Measurements from ENCODE around the gene LPAR3.

Gene LPAR3

DNA sequence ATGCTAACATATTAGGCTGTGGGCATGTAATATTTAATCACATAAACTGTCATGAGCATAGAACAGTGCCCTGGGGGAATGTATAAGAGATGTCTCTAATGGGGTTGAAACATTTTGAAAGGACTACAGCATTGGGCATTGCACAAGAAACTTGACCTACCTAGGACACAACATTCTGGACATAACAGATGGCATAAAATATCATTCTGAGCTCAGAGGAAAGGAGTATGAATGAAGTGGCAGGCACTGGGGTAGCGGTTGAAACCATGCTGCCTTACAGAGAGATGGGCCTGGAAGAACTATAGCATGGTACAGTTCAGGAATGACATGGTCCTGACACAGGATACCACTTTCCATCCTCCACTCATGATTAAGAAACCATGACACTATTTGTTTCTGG lies 69.0 kb downstream of the LPAR3 start:
- no peak for DNase-seq

DNA sequence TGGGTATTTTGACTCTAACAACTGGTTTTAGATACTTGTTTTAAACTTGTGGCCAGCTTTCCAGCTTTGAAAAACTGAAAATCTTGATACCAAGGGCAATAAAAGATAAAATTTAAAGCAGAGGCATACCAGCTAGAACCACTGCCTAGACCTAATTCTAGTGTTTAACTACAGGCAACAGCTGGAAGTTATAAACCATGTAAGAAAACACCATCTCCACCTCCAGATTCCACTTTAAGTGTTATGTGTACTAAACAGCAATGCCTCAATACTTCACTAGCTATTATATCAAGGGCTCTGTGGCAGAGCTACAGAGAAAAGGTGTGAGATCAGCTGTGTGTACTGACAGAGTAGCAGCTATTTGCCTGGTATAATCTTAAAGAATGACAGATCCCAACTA lies 69.5 kb downstream of the LPAR3 start:
- no peak for DNase-seq

DNA sequence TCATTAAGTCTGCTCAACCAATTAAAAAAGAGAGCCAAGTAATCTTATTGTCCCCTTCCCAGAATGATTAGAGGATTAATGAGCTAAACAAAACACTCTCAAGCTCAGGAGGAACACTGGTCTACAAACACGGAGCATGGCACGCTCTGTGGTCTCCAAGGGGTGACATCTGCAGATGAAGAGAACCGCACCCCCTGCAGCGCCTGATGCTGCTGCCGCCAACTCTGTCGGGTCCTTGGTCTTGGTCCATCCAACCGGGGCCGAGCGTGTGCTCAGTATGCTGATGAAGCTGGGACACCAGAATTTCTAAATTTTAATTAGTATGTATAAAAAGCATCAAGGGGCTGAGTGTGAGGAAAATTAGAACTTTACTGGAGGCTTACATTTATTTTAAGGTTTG lies 82.7 kb downstream of the LPAR3 start:
- no peak for DNase-seq

DNA sequence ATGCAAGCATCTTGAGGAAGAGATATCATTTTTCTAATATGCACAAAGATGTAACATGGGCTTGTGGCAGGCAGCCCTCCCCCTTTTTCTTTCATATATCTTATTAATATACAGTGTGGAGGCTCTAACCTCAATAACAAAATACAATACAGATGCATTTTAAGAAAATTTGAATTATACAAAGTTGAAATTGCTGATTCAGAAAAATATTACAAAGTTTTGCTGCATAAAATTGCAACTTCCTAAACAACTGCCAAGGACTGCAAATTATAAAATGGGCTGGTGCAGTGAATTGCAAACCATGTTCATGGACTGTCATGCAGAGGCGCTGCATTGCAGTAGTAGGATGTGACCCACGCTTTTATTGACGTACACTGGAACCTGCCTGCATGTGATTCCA lies 84.0 kb downstream of the LPAR3 start:
- DNase-seq, result no peak

DNA sequence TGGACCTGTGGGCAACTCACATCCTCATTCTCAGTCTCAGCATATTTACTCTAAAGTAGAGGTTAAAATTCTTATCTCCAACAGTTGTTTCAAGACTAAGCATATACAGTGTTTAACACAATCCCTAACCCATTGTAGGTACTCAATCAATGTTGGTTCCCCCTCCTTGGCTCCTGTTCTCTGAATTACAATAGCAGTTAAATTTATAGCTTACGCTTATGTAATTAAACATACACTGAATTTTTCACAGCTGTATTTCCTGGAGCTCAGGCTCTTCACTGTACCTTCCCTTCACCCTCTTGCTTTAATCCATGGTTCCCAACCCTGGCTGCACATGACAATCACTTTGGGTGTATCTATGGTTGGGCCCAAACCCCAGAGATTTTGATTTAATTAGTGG lies 89.4 kb downstream of the LPAR3 start:
- DNase-seq, result no peak

DNA sequence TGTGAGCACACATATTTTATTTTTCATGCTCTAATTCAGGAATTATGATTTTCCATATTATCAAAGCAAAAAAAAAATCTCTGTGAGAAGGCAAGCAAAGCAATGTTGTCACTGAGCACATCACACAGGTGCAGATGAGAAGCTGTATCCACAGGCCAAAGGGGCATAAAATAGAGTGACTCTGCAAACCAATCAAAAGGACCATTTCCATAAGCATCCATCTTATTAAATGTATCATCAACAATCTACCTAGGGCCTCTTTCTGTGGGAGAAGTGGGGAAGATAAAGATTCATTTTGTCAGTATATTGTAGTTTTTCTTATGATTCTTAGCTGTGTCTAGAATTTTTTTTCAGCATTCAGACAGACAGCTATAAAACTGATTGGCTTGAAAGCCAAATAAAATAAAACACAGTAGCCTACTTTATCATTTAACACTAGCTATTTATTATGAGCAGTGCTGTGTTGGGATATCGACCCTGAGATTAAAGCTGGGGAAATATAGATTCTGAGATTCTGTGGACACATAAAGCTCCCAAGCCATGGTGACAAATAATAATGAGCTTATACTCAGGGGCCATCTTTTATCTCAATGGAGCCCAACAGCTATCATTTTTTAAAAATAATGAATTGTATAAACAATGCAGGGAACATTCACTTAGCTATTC lies 90.3 kb downstream of the LPAR3 start:
- no peak for DNase-seq

DNA sequence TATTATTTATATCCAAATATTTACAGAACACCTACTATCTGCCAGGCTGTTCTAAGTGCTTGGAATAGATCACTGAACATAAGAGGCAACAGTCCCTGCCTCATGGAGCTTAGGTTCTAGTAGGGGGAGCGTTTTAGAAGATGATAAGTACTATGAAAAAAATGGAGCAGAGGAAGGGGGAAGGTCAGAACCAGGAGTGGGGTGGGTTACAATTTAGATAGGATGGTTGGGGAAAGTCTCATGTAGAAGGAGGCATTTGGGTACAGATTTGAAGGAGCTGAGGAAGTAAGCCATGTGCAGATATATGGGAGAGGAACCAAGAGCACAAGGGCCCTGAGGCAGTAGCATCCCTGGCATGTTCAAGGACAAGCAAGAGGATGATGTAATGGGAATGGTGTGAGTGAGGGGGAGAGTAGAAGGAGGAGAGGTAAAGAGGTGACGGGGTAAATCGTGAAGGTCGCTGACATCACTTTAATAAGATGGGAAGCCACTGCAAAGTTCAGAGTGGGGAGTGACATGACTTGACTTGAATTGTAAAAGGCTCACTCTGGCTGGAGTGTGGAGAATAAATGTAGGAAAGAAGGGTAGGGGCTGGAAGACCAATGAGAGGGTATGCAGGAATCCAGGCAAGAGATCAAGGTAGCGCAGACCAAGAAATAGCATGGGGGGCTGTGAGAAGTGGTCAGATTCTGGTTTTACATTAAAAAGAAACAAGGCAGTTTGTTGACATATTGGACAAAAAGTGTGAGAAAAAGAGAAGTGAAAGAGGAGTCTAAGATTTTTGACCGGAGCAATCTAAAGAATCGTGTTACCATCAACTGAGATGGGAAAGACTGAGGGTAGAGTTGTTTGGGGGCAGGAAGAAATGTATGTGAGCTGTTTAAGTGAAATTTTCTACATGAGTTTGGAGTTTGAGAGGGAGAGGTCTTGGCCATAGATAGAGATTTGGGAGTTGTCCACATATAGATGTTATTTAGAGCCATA lies 92.6 kb downstream of the LPAR3 start:
- DNase-seq, result no peak

DNA sequence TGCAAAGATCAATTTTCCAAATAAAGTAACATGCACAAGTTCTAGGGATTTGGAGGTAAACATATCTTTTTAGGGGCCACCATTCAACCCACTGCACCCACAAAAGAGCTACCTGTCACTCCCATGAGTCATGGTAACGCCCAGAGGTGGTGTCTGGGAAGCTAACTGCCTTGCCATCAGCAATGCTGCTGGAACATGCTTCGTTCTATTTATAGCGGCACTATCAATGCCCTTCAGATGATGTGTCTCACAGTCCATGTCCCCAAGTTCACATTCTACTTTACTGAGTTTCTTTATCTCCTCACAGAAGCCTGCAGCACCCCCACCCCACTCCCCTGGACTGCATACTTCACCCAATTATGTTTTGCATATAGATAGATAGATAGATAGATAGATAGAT lies 95.4 kb downstream of the LPAR3 start:
- no peak for DNase-seq

DNA sequence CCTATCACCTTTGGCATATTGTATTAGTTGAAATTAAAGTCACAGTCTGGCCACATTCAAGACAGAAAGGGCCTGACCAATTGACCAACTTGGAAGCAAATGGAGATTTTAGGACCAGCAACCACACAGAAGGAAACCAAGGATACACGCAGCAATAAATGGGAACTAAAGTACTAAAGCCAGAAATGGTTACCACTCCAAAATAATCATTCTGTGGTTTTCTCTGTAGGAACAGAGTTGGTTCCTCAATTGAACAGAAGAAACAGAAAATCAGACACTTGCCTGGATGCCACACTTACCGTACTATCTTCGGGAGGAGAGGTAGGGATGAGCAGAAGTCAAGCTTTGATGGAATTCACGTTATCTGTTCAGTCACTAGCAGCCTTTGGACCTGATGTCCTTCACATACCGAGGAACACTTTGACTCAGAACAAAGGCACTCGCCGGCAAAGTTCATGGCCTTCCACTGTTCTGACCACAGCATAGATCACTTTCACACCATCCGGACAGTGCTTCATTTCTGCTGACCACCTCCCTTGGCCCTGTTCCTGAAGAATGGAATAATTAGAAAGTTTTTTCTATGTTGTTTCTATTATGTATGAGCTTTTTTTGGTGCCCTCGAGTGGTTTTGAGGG lies 96.9 kb downstream of the LPAR3 start:
- DNase-seq, result no peak

DNA sequence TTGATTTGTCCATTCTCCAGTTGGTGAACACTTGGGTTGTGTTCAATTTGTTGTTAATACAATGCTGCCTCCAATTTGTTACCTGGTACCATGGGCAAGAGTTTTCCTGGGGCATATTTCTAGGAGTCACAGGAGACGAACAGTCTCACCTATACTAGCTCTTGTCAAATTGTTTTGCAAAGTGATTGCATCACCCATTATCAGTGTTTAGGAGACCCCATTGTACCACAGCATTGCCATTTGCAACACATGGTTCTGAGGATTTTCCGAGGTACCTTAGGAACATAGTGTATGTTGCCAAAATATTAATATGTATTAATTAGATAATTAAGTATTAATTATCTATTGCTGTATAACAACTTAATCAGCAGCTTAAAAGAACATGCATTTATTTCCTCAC lies 97.8 kb downstream of the LPAR3 start:
- no peak for DNase-seq

DNA sequence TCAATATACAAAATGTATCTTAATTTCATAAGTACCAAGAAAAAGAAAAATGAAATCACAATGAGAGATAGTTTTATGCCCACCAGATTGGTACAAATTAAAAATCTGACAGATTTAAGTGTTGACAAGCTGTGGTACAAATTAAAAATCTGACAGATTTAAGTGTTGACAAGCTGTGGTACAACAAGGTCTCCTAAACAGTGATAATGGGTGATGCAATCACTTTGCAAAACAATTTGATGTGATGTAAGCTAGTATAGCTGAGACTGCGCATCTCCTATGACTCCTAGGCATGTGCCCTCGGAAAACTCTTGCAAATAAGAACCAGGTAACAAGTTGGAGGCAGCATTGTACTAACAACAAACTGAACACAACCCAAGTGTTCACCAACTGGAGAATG lies 100.6 kb downstream of the LPAR3 start:
- DNase-seq, result no peak

DNA sequence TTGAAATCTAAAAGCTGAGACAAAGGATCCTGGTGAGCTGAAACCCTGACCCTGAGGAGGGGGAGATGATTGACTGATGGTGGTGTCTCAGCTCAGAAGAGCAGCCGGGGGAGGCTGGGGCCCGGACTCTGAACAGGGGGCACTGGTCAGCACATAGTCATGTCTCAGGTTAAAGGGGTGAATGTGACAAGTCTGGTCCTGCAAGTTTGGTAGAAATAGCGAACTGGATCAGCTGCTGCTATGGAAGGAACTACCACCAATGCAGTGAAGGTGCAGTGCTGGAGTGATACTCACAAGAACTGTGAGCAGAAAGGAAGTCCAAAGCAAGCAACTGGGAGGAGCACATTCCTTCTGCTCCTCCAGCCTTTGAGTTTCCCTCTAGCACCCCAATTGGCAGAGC lies 104.0 kb downstream of the LPAR3 start:
- DNase-seq, result no peak

DNA sequence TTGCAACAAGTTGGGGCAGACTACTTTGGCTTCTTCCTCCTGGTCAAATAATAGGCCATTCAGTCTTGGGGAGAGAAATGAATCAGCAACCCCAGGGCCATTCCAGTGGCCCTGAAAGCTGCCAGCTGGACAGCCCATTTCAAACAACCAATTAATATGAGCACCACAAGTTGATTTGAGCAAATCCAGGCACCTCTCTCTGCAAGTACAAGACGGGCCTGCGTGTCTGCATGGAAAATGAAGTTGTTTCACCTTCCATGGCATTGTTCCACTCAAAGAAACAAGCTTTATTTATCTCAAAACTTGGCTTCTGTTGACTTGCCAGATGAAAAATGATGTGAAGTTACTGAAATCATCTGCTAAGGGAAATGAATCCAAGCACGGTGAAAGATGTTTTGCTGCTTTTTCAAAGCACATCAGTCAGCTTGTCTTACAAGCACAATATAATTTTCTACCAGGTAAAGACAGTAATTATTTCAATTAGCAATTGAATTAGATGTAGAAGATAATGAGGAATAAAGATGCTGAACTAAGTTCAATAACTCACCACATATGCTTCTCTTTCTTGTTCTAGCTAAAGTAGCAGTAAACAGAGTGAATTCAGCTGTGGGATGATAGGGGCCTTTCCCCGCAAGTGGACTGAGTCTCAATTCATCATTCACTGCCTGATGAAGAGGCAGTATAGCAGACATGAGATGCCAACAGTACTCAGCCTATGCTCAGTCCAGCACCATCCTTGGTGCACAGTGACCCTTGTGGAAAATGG lies 107.6 kb downstream of the LPAR3 start:
- DNase-seq, result no peak

DNA sequence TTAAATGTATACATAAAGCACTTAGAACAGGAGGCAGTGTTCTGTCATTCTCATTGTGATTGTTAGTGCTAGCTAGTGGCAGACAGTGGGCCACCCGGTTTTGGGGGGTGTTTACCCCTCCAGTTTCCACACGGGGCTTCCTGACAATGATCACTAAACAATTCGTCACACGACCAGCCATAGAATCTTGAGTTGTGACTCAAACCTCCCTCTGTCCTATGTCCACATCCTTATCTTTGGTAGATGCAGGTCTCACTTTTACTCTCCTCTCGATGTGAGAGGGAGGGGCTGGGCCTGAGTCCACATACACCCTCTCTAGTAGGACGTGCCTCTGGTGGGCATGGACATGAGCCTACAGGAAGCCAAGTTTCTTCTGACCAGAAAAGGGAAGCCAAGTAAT lies 110.1 kb downstream of the LPAR3 start:
- DNase-seq, result no peak

DNA sequence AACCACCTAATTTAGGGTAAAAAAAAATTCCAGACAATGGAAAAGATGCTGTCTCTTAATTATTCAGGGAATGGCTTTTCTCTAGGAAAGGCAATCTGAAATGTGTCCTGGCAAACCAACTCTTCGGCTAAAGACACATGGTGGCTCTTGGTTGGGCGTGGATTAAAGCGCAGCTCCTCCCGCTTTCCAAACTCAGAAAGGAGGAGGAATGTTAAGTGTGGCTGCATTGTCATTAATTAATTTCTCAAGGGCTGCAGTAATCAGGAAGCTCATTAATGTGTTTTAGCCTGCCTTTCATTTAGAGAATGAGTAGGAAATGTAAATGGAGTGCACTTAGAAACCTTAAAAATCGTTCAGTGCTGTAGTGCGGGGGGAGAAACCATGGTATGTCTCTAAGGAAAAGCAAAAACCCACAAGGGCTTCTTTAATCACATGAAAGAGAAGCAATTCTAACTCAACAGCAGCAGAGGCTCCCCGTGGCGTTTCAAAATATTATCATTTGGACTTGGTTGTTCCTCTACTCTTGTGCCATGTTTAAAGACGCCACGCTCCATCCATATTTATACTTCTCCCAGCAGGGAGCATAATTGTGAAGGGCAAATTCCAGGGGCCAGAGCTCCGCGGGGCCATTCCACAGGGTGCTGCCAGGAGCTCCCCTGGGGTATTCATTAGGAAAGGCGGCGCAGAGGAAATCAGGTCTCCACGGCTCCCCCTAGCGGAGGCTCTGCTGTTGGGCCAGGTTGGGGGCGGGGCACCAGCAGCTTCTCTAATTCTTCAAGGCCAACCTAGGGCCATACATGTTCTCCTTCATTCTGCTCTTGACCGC lies 110.8 kb downstream of the LPAR3 start:
- DNase-seq, result peak; percentile 84

DNA sequence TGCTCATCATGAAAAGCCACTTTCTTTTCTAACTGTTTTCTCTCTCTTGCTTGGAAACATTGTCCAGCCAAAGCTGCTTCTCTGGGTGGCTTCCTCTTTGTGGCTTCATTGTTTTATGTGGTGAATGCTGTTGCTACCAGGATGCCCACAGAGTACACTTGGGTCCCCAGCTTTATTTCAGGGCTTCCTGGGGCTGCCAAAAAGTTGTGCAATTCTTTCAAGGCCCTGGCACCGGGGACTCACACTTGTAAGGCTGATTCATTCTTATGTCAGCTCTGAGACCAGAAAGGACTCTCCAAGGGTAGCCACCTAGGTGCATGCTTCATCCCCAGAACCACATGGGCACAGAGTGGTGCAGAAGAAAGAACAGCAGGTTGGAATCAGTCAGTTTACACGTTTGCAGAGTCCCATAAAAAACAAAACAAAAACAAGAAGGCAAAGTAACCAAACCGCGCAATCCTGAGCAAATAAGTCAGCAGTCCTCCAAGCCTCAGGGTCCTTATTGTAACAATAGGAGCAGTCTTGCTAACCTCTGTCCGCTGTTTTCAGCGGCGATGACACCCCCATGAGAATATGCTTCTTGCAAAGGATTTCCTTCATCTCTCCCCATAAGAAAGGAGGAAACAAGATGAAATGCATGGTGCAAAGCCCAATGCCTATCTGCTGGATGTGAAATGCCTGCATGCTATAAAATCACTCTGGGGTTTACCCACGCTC lies 112.8 kb downstream of the LPAR3 start:
- DNase-seq, result peak; percentile 10

DNA sequence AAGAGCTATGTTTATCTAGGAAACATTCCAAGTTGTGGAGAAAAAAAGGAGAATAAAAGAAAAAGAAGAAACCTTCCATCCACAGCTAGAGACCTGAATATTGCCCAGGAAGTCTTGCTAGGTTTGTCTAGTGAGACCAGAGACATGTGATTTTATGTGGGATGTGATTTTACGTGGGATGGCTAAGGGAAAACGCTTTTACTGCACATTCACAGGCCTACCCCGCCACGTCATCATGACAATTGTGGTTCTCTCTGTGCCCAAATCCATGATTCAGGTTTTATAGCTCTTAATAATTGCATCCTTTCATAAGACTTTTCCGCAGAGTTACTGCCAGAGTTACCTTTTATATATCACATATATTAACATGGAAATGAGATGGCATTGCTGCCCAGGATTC lies 116.4 kb downstream of the LPAR3 start:
- no peak for DNase-seq

DNA sequence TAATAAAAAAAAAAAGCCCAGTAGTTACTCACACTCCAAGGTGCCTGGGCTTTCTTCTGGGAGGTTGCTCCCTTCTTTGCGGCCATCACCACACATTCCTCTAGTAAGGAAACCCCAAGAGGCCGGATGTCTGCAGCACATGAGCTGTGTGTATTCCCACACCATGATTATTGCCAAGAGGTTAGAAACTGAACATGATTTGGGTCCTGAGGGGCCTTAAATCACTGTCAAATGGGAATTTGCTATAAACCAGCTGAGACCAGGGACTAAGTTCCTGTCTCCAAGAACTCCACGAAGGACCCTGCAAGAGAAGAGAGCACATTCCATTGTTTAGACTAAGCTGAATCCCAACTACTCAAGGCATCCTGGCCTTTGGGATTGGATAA lies 117.5 kb downstream of the LPAR3 start:
- no peak for DNase-seq

DNA sequence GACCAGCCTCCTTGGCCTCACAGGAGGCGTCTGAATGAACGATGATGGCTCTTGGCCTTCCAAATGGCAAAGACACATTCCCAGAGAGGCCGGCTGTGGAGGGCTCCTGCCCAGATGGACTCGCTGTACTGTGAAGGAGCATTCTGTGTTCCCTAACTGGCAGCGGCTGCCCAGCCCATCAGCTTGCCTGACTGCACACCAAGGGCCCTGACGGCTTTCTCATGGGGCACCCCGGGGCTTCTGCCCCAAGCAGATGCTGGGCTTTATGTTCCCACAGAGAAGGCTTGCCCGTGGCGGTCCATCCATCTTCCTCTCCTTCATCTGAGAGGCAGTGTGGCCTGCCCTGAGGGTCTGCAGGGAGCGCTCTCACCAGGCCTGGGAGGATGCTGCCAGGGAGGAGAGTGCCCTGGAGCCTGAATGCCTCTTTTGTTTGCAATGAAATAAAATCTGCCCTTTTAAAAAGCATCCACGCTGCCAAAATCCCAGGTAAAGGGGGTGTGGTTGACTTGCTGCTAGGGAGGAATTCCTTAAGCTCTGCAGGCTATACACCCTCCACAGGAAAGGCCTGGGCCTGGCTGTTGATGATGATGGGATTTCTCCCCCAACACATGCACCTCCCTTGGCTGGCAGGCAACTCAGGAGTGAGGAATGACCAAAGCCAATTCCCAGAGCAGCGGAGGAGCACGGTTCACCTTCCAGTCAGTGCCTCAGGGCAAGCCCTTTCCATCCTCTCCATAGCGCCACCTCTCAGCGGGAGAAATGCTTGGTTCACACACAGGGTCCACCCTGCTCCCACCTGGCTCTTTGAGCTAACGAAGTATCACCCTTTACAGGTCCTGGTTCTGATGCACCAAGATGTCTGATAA lies 118.1 kb downstream of the LPAR3 start:
- DNase-seq, result no peak

DNA sequence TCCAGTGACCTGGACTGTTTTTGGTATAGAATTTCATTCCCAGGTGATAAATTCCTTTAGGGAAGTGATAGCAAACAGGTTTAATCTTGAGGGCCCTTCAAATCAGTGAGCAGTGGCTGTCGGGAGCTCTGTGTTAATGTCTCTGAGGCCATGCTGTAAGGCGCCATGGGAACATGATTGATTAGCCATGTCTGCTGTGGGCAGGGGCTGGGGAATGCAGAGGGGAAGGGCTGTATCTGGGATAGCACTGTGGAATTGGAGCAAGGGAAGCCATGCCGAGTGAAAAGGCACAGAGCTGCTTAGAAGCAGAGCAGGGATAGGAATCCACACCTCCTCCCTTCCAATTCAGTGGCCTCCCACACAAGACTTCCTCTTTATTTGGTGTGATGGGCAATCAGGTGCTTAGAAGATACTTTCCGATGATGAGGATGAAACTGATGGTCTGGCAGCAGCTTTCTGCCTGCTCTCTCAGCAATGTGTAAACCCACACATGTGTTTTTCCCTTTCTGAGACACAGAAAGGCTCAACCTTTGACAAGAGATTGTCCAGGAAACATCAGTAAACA lies 119.0 kb downstream of the LPAR3 start:
- no peak for DNase-seq

All from CD4-positive, alpha-beta T cell treated with Interleukin-6 for 4 hours (primary cell).